Ishikawa (cell line): ENCODE measurements around the gene NUP85.

ENCODE experiments used
- CEBPB ChIP-seq: IDR thresholded peaks from 2 replicates; pipeline ENCODE4 v1.6.1; 2012
- CREB1 ChIP-seq: IDR thresholded peaks from 2 replicates; pipeline ENCODE4 v1.6.1; 2012; ENCODE audit warnings: low read depth
- EP300 ChIP-seq: IDR thresholded peaks from 2 replicates; pipeline ENCODE4 v1.6.1; 2012; ENCODE audit warnings: borderline replicate concordance
- FOXM1 ChIP-seq: IDR thresholded peaks from 2 replicates; pipeline ENCODE4 v1.6.1; 2012; ENCODE audit warnings: low read depth, borderline replicate concordance
- NFIC ChIP-seq: IDR thresholded peaks from 2 replicates; pipeline ENCODE4 v1.6.1; 2012
- RAD21 ChIP-seq: IDR thresholded peaks from 2 replicates; pipeline ENCODE4 v1.6.1; 2012; ENCODE audit warnings: low read depth
- REST ChIP-seq: IDR thresholded peaks from 2 replicates; pipeline ENCODE4 v1.6.1; 2012; ENCODE audit warnings: low read depth, mild to moderate bottlenecking
- TAF1 ChIP-seq: IDR thresholded peaks from 2 replicates; pipeline ENCODE4 v1.6.1; 2012; ENCODE audit warnings: low read depth, mild to moderate bottlenecking
- TEAD4 ChIP-seq: IDR thresholded peaks from 2 replicates; pipeline ENCODE4 v1.6.1; 2012

GRCh38 chr17:75270966-75271232, 65.4 kb downstream of the NUP85 start, which contains the start of gene MIF4GD:
- TF ChIP-seq EP300 = no peak
- TF ChIP-seq TAF1 = no peak; the same call in 1 of the 2 replicates
- TF ChIP-seq TEAD4 = no peak; the same call in 1 of the 2 replicates
- TF ChIP-seq FOXM1 = no peak
- TF ChIP-seq RAD21 = no peak
- no peak for TF ChIP-seq NFIC
- no peak for TF ChIP-seq CREB1
- TF ChIP-seq REST = no peak
- no peak for TF ChIP-seq CEBPB
